SHP77 treated with DMSO at 0.1 percent for 48 hours (cell line): ENCODE data around the gene MRGPRX4.

Experiments
- DNase-seq: peaks from one replicate; lab custom pipeline; 2025; lab: John Stamatoyannopoulos, UW

MRGPRX4 gene

DNA sequence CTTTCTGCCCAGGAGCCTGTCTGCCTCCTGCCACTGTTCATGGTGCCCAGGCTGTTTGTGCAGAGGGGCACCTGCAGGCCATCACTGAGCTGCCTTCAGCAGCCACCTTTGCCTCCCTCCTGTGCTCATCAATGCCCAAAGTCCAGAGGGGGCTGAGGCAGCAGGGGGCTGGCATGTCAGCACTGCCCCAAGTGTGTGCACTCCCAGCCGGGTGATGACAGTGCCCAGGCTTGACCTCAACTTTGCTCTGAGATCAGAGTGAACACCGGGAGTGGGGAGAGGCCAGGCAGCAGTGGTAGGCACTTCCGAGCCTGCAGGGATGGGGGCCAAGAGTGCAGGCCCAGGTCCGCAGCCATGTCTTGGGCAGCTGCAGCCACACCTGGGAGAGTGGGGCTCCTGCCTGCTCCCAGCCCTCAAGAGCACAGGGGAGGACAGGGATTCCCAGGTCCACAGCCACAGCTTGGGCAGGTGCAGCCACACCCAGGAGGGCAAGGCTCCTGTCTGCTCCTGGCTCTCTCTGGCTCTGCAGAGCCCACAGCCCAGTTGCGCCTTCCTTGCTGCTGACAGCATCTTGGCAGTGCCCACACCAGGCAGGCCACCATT, 48.7 kb downstream of the MRGPRX4 start:
- DNase-seq, result no peak

DNA sequence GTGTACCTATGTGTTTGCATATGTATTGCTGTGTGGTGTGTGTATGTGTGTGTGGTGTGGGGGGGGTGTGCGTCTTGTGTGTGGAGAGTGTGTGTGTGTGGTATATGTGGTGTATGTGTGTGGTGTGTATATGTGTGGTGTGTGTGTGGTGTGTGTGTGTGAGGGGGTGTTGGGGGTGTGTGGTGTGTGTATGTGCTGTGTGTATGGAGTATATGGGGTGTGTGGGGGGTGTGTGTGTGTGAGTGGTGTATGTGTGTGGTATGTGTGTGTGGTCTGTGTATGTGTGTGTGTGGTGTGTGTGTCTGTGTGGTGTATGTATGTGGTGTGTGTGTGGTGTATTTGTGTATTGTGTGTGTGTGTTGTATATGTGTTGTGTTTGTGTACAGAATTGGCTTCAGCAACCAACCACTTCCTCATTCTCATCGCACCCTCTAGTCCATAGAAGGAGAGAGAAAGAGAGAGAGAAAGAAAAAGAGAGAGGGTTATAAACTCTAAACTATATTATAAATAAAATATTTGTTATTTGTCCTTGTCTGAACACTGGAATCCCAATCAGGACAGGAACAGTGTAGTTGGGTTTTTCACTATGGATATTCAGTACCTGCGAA, 50.3 kb downstream of the MRGPRX4 start:
- DNase-seq, result no peak
